Hematopoietic multipotent progenitor cell treated with erythropoietin and hydrocortisone succinate and interleukin-3 and kit ligand, for 17 days (in vitro differentiated cells): ENCODE results near the gene CDK5RAP2.
"Not testable (repeated sequence)": the region's sequence is repeated elsewhere in the genome, so short reads cannot be mapped to it uniquely, and the experiment has no call there.

ENCODE experiments used
- DNase-seq: peaks from one replicate; pipeline ENCODE4 v3.0.0-alpha.2; 2015; ENCODE audit warnings: low spot score

The CDK5RAP2 gene

GRCh38 chr9:120513825-120514396, 66.1 kb downstream of the CDK5RAP2 start:
- DNase-seq = no peak

- DNase-seq = no peak
Observed at GRCh38 chr9:120510816-120511215, 69.2 kb downstream of the CDK5RAP2 start.

- DNase-seq = no peak
Observed at GRCh38 chr9:120507936-120508510, 71.9 kb downstream of the CDK5RAP2 start.

GRCh38 chr9:120505186-120505585, 74.8 kb downstream of the CDK5RAP2 start:
- DNase-seq = no peak

- DNase-seq = no peak
Observed at GRCh38 chr9:120500733-120501132, 79.2 kb downstream of the CDK5RAP2 start.

GRCh38 chr9:120497865-120498264, 82.1 kb downstream of the CDK5RAP2 start:
- DNase-seq = not testable (repeated sequence)

GRCh38 chr9:120496438-120496837, 83.5 kb downstream of the CDK5RAP2 start:
- DNase-seq = not testable (repeated sequence)

- DNase-seq = no peak
Observed at GRCh38 chr9:120490888-120491595, 88.9 kb downstream of the CDK5RAP2 start.

GRCh38 chr9:120486835-120487234, 93.1 kb downstream of the CDK5RAP2 start:
- no peak for DNase-seq

- DNase-seq = no peak
Observed at GRCh38 chr9:120486347-120486746, 93.6 kb downstream of the CDK5RAP2 start.

- DNase-seq = no peak
Observed at GRCh38 chr9:120485788-120486187, 94.2 kb downstream of the CDK5RAP2 start.

GRCh38 chr9:120484162-120484561, 95.8 kb downstream of the CDK5RAP2 start:
- DNase-seq = no peak

GRCh38 chr9:120482424-120483186, 97.4 kb downstream of the CDK5RAP2 start:
- DNase-seq = no peak

- DNase-seq = no peak
Observed at GRCh38 chr9:120481846-120482245, 98.1 kb downstream of the CDK5RAP2 start.

- no peak for DNase-seq
Observed at GRCh38 chr9:120481248-120481647, 98.7 kb downstream of the CDK5RAP2 start.

GRCh38 chr9:120480707-120481106, 99.3 kb downstream of the CDK5RAP2 start:
- no peak for DNase-seq

- DNase-seq = no peak
Observed at GRCh38 chr9:120478208-120478607, 101.8 kb downstream of the CDK5RAP2 start.

- peak; percentile 59 for DNase-seq
Observed at GRCh38 chr9:120477534-120478001, 102.4 kb downstream of the CDK5RAP2 start.

GRCh38 chr9:120475341-120475740, 104.6 kb downstream of the CDK5RAP2 start:
- no peak for DNase-seq

- DNase-seq = no peak
Observed at GRCh38 chr9:120474591-120475243, 105.2 kb downstream of the CDK5RAP2 start.

- no peak for DNase-seq
Observed at GRCh38 chr9:120473608-120474007, 106.4 kb downstream of the CDK5RAP2 start.
